Testis (tissue), 3 donors: Measurements from ENCODE around the gene SCG3. TPM values are rescaled to one million over a fixed set of nuclear protein-coding genes. Genes with fewer than 3 reads are reported as not detected.

ENCODE experiments used
- DNase-seq: peaks from one replicate; pipeline ENCODE4 v3.0.0-alpha.2; 2019
- H3K27ac ChIP-seq, 2 donors: fragments of 200-600 bp; sonication (generic); one replicate each; pipeline ENCODE4 v1.5.1; 2019
- H3K27me3 ChIP-seq: fragments of 200-600 bp; sonication (generic); one replicate; pipeline ENCODE4 v1.5.1; 2019
- H3K36me3 ChIP-seq: fragments of 200-600 bp; sonication (generic); one replicate; pipeline ENCODE4 v1.5.1; 2017; ENCODE audit warnings: low read depth; ENCODE audit errors: missing control alignments
- H3K4me1 ChIP-seq: fragments of 200-600 bp; sonication (generic); one replicate; pipeline ENCODE4 v1.5.1; 2019
- H3K4me3 ChIP-seq, 2 donors: fragments of 200-600 bp; sonication (generic); one replicate each; pipeline ENCODE4 v1.5.1; 2017 to 2019
- H3K9me3 ChIP-seq: fragments of 200-600 bp; sonication (generic); one replicate; pipeline ENCODE4 v1.5.1; 2017
- CTCF ChIP-seq, 3 experiments: fragments of 450-650 bp in 2 of 3; fragments of 200-600 bp in 1 of 3; sonication (generic) in 1 of 3; IDR thresholded peaks; one replicate each; pipeline ENCODE4 v1.5.1; 2016 to 2019; ENCODE audit warnings: antibody characterized with exemption in 3 of 3, mild to moderate bottlenecking in 2 of 3, moderate library complexity in 1 of 3
- POLR2A ChIP-seq: fragments of 450-650 bp; IDR thresholded peaks from one replicate; pipeline ENCODE4 v1.6.1; 2017; ENCODE audit warnings: antibody characterized with exemption, mild to moderate bottlenecking, moderate library complexity
- WGBS, 2 donors: methylation state at CpG; one replicate each; pipeline ENCODE4 v1.1.5; 2018; 5-methylcytosine and 5-hydroxymethylcytosine counted together
- intact Hi-C: fragments of 100-400 bp; cut with DNase I; formaldehyde crosslinking; loops from one replicate; pipeline ENCODE4 v1.15.1; 2023; ENCODE audit warnings: low total_unique reads
- polyA plus RNA-seq: library from polyadenylated mRNA; stranded (reverse); fragments of 350-450 nt; fragmentation: Illumina TruSeq; extraction: RNeasy Lipid Tissue Mini Kit (QIAGEN cat#74804); gene quantifications from one replicate; pipeline ENCODE4 v1.2.3, GENCODE V29; 2014; ENCODE audit warnings: low read depth, low replicate concordance; ENCODE audit not compliant: insufficient read depth
- total RNA-seq, 2 donors: library from RNA; depleted of rRNA; stranded (reverse); fragments of >200 nt; gene quantifications; one replicate each; pipeline ENCODE4 v1.2.3, GENCODE V29; 2016

Gene SCG3
- total and polyA plus RNA-seq, 3 donors from 2014 or later = 1.2 to 2.0 (median 1.3) TPM

GRCh38 chr15:51768018-51768417 lies 86.7 kb downstream of the SCG3 start:
- DNase-seq = no peak
- intact Hi-C loops = no loop called here

More at GRCh38 chr15:51768018-51768417, 86.7 kb downstream of the SCG3 start:
- no peak overlapping the region for H3K4me3 ChIP-seq
- H3K9me3 ChIP-seq = no peaks in the 10 kb centered on the region
- H3K36me3 ChIP-seq = no peaks in the 10 kb centered on the region
- H3K27me3 ChIP-seq = no peaks in the 10 kb centered on the region
- no peaks in the 10 kb centered on the region for H3K4me1 ChIP-seq
- H3K27ac ChIP-seq = no peak overlapping the region
- 77 to 83% methylated on average over 9 of the region's 9 CpGs for WGBS, 2 donors
- TF ChIP-seq CTCF (IDR thresholded peaks at IDR 0.05) (no peak), POLR2A (no peak)

Other genes with a start within 250 kb of the SCG3 start
- gene DMXL2, start 58.7 kb upstream of the SCG3 start, total RNA-seq = 10 to 100 TPM; 64.4 to 81.3 TPM
- gene DMXL2, start 58.7 kb upstream of the SCG3 start, polyA plus RNA-seq = 54.5 TPM
- gene LYSMD2, start 56.2 kb downstream of the SCG3 start, total RNA-seq = 10 to 100 TPM; 18.7 to 19.9 TPM
- gene LYSMD2, start 56.2 kb downstream of the SCG3 start, polyA plus RNA-seq = 21.1 TPM
- gene TMOD2, start 70.1 kb downstream of the SCG3 start, total RNA-seq = 1 to 10 TPM; 5.8 to 5.9 TPM
- gene TMOD2, start 70.1 kb downstream of the SCG3 start, polyA plus RNA-seq = 6.4 TPM
- gene TMOD3, start 148.2 kb downstream of the SCG3 start, total RNA-seq = 10 to 100 TPM; 15.6 to 16.6 TPM
- 21.2 TPM for gene TMOD3, start 148.2 kb downstream of the SCG3 start, polyA plus RNA-seq